ENCODE data around the gene COL15A1.
A peak's percentile ranks its signal among the peaks of the same experiment; 100 is the strongest.

The COL15A1 gene

DNA sequence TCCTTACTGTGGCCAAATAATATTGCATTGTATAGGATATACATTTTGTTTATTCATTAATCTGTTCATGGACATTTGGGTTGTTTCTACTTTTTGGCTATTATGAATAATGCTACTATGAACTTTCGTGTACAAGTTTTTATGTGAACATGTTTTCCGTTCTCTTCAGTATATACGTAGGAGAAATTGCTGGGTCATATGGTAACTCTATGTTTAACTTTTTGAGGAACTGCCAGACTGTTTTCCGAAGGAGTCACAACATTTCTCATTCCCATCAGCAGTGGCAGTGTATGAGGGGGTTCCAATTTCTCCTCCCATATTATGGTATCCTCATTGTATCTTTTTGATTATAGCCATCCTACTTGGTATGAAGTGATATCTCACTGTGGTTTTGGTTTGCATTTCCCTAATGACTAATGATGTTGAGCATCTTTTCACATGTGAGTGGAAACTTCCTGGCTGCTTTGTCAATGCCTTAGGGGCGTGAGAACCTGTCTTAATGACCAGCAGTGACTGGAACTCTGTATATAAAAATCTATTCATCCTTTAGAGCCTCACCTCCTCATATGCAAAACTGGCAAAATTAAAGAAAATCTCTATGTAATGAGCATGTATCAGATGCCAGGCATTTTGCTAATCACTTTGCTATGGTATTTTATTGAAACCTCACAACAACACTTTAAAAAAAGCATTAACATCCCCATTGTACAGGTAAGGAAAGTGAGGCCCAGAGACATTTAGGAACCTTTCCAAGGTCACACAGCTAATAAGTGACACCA is 113.4 kb downstream of the COL15A1 start:
- peak; percentile 86 for DNase-seq (ENCODE audit: low read depth)

GRCh38 chr9:99057665-99058625 is 114.2 kb downstream of the COL15A1 start:
- DNase-seq (ENCODE audit: low read depth), result peak; percentile 87

- no peak for DNase-seq (ENCODE audit: low read depth)
These were observed 115.5 kb downstream of the COL15A1 start for GRCh38 chr9:99058964-99059921.

DNA sequence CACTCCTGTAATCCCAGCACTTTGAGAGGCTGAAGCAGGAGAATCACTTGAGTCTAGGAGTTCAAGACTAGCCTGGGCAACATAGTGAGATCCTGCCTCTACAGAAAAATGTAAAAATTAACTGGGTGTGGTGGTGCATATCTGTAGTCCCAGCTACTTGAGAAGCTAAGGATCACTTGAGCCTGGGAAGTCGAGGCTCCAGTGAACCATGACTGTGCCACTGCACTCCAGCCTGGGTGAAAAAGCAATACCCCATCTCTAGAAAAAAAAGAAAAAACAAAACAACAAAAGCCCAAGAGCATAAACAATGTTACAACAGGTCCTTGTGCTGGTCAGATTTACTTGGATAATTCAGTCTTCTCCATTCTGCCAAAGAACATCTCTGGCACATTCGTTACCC is 116.9 kb downstream of the COL15A1 start:
- DNase-seq (ENCODE audit: low read depth), result no peak

DNA sequence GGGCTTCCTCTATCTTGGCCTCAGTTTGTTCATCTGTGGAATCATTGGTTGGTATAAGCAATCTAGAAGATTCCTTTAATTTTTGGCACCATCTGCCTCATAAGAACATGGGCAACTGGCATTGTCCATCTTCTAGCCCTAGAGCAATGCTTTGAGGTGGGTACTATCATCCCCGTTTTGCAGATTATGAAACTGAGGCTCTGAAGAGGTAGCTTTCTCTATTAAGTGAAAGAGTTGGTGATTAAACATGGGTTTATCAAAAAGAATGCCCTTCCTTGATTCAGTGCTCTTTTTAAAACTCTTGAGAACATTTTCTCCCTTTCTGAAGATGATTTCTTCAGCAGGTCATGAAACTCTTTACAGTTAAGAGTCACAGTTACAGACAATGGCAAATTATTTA is 118.8 kb downstream of the COL15A1 start:
- DNase-seq (ENCODE audit: low read depth), result no peak

GRCh38 chr9:99063522-99063921 is 119.8 kb downstream of the COL15A1 start:
- DNase-seq (ENCODE audit: low read depth), result no peak

DNA sequence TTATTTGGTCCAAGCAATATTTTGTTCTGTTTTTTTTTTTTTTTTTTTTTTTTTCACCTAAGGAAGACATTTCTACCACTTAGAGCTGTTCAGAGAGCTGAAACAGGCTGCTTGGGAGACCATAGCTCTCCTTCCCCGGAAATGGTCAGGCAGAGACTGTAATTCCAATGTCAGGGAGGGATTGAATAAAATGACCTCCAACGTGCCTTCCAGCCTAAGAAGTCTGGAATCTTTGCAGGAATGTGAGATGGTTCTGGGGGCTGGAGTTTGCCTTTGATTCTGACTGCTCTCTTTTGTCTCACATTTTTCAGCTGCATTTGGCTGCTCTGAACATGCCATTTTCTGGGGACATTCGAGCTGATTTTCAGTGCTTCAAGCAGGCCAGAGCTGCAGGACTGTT is 122.9 kb downstream of the COL15A1 start:
- DNase-seq (ENCODE audit: low read depth), result no peak

GRCh38 chr9:99069075-99069474 is 125.4 kb downstream of the COL15A1 start:
- no peak for DNase-seq (ENCODE audit: low read depth)

GRCh38 chr9:99069546-99069945 is 125.8 kb downstream of the COL15A1 start:
- no peak for DNase-seq (ENCODE audit: low read depth)

DNA sequence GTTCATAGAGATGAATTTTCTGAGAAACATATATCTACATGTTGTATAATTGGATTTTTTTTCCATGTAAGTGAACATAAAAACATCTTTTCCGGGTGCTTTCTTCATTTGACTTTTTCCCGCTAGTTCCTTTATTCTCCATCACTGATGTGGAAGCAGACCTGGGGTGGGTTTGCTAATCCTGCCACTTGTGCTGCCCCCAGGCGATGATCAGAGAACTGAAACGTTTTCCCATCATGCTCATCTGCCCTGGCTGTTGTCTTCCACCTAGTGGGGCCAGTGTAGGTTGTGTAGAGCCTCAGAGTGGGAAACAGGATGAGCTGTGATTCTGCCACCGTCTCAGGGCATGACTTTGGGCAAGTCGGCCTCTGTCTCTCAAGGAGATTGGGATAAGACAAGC is 127.0 kb downstream of the COL15A1 start:
- no peak for DNase-seq (ENCODE audit: low read depth)

DNA sequence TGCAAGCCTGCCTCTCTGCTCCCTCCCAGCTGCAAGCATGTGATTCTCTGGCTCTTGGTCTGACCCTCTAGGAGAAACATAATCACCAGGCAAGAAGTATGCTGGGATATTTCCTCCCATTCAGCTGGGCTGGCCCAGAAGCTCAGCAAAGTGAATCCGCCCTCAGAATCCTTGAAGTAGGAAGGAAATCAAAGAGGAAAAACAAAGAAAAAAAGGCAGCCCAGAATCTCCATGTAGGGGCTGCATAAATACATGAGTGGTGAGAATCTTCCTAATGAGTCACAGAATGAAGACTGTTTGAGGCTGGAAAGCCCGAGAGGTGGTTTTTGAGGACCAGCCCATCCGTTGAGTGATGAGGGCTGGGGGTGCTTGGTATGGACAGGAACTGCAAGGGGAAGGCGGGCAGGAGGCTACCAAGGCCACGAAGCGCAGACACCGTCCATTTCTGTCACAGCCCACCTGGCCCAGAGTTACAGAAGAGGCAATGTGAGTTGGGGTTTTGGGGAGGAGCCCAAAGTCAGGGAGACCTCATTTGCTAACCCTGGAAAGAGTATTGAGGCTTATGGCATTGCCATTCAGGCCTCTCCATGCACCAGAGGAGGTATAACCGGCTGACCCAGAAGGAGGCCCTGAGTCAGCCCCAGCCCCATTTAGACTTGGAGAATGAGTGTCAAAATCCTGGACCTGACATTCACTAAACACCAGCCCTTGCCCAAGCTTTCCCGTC is 127.8 kb downstream of the COL15A1 start:
- peak; percentile 31 for DNase-seq (ENCODE audit: low read depth)

DNA sequence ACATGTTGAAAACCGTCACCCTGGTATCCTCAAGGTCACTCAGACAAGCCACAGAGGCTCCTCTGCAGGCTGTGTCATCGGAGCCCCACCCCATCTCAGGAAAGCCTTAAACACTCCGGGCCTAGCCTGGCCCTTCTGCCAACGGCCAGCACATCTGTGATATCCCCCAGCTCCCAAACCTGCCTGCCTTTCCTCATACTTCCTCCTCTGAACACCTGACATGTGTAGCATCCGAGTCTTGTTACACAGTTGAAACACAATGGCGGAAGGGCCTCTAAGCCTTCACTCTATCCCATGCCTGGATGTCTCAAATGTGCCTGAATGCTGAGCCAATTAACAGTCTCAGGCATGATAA is 128.3 kb downstream of the COL15A1 start:
- DNase-seq (ENCODE audit: low read depth), result no peak

DNA sequence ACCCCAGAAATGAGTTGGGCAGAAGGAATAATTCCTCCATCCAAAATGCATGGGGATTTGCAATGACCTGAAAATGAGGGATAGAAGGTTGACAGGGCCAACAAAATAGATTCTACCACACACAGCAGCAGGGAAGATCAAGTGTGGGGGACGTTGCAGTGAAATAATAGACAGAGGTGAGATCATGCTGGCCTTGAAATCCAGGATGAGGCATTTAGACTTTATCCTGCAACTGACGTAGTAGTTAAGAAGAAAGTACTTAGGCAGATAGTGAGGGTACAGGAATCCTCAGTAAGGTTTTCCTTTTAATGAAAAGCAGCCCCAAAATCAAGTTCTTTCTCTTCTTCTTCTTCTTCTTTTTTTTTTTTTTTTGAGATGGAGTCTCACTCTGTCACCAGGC is 129.6 kb downstream of the COL15A1 start:
- DNase-seq (ENCODE audit: low read depth), result peak; percentile 63

DNA sequence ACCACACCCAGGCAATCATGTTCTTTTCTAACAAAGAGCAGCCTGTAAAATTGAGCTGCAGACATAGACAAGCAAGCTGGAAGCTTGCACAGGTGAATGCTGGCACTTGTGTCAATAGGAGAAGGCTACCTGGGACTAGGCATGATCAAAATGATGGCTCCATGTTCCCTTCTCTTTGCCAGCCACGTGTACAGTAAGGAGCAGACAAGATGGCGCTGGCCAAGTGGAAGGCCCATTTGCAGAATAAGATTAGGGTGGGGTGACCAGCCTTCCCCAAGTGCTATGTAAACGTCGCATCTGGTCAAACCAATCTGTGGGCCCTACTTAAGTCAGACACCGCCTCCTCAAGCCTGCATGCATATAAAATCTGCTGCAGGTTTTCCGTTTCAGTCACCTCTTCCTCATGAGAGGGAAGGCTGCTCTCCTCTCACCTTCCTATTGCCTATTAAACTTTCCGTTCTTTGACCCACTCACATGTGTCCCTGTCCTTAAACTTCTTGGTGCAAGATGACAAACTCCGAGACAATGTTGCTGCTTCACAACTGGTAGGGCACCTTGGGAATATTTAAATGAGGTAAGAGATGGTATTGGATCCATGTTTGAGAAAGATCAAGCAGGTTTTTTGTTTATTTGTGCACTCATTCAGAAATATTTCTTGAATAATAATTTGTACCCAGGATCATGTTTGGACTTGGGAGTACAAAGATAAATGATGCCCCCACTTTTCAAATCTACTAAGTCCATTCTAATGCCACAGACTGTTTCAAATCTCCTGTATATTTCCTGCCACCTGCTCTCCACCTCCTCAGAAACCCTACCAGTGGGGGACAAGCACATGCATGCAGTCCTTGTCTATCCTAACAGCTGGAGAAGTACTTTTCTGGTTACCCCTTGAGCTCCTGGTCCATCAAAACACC is 130.5 kb downstream of the COL15A1 start:
- DNase-seq (ENCODE audit: low read depth), result no peak

DNA sequence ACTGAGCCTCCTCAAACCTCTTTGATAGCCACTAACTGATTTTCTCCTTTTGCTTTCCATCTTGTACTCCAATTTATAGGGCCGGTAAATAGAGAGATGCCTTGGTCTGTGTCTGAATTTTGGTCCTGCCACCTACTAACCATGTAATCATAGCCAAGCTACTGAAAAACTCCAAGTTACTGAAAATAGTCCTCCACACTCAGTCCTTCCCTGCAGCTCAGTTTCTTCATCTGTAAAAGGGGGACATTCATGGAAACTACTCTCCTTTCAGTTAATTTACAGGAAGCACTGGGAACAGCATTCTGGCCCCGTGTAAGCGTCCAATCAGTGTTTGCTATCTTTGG is 131.2 kb downstream of the COL15A1 start:
- DNase-seq (ENCODE audit: low read depth), result no peak

DNA sequence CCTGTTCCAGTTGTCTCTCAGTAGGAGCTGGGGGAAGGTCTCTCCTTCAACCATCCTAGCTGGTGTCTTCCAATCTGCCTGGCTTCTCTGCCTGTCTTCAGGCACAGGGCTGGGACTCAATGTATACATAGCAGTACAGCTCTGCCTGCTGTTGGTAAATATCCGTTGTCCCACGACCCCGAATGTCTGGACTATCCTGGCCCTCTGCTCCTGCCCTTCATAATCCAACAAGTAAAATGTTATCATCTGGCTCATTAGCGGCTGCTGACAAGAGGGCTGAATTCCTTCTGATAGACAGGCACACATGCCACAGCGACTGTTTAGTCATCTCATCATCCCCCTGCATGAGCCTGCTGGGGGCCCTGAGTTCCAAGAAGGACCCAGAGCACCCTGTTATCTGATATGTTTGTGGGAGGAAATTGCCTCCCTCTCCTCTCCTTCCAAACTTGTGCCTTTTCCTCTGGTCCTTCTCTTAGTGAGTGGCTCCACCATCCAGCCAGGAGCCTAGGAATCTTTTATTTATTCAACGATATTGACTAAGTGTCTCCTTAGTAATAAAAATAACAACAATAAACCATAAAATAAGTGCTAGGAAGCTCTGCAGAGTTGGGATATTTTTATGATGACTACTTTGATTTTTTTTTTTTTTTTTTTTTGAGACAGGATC is 131.7 kb downstream of the COL15A1 start:
- peak; percentile 57 for DNase-seq (ENCODE audit: low read depth)

DNA sequence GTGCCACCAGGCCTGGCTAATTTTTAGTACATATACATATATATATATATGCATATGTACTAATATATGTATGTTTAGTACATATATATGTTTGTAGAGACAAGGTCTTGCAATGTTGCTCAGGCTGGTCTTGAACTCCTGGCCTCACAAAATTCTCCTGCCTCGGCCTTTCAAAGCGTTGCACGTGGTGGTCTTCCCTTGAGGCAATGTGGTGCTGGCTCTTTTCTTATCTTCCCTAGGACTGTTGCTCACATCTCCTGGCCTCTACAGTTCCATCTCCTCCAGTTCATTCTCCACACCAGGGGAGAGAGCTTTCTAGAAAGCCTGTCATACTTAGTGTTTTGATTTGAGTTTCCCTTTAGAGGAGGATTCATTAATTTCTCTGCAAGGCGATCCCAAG is 132.3 kb downstream of the COL15A1 start:
- DNase-seq (ENCODE audit: low read depth), result no peak

- DNase-seq (ENCODE audit: low read depth), result no peak
These were observed 132.9 kb downstream of the COL15A1 start for GRCh38 chr9:99076483-99077171.

GRCh38 chr9:99078717-99079116 is 135.0 kb downstream of the COL15A1 start:
- DNase-seq (ENCODE audit: low read depth), result no peak
